H1 (cell line): ENCODE measurements around the gene FAM170B. TPM values are rescaled to one million over a fixed set of nuclear protein-coding genes. Genes with fewer than 3 reads are reported as not detected.

Source experiments
- CTCF ChIA-PET: fragments of 300-600 bp; sonication (Branson Sonifier 250); formaldehyde crosslinking; loops from one replicate; lab custom pipeline; 2021; ENCODE audit not compliant: partially characterized antibody; lab: Charles Lee
- POLR2A ChIA-PET: fragments of 300-600 bp; sonication (Branson Sonifier 250); formaldehyde crosslinking; loops from one replicate; lab custom pipeline; 2021; ENCODE audit warnings: inconsistent platforms; ENCODE audit not compliant: partially characterized antibody; lab: Charles Lee
- DNase-seq, 2 experiments: peaks; one replicate each; pipeline versions ENCODE4 v3.0.0 to v3.0.0-alpha.2; 2010 to 2022; ENCODE audit warnings: low spot score in 2 of 2, low read depth in 1 of 2, mixed read lengths in 1 of 2
- FAIRE-seq: peaks from 2 replicates; lab custom pipeline; 2011; peaks lifted over from hg19 to GRCh38; lab: Jason Lieb, UNC
- H2AFZ ChIP-seq: 2 replicates; pipeline ENCODE4 v1.8.1; 2012; ENCODE audit warnings: low read length, inconsistent platforms
- H2AK5ac ChIP-seq: 2 replicates; pipeline ENCODE4 v1.6.1; 2013; ENCODE audit warnings: low read depth, low read length
- H2BK120ac ChIP-seq: replicated peaks from 2 replicates; pipeline ENCODE3; 2013; ENCODE audit warnings: low read depth, low read length, inconsistent platforms
- H2BK12ac ChIP-seq: 2 replicates; pipeline ENCODE4 v1.6.1; 2013; ENCODE audit warnings: low read depth, low read length
- H2BK15ac ChIP-seq: 2 replicates; pipeline ENCODE4 v1.6.1; 2013; ENCODE audit warnings: low read length
- H2BK20ac ChIP-seq: 2 replicates; pipeline ENCODE4 v1.6.1; 2013; ENCODE audit warnings: low read length
- H2BK5ac ChIP-seq: 2 replicates; pipeline ENCODE4 v1.6.1; 2013; ENCODE audit warnings: low read depth, low read length
- H3K14ac ChIP-seq: 2 replicates; pipeline ENCODE4 v1.6.1; 2013; ENCODE audit warnings: inconsistent platforms; ENCODE audit not compliant: insufficient read length
- H3K18ac ChIP-seq: 2 replicates; pipeline ENCODE4 v1.6.1; 2013; ENCODE audit warnings: low read length; ENCODE audit errors: extremely low read depth
- H3K23ac ChIP-seq: 2 replicates; pipeline ENCODE4 v1.6.1; 2013; ENCODE audit warnings: inconsistent platforms; ENCODE audit not compliant: insufficient read length
- H3K23me2 ChIP-seq: 2 replicates; pipeline ENCODE4 v1.6.1; 2013; ENCODE audit warnings: low read depth, low read length
- H3K27ac ChIP-seq: 2 replicates; pipeline ENCODE4 v1.6.1; 2011; ENCODE audit warnings: low read depth, low read length, inconsistent platforms
- H3K27me3 ChIP-seq, 4 experiments: replicated peaks in 1 of 4; 1 replicate in 1 of 4; 2 replicates in 3 of 4; pipeline versions ENCODE4 v1.6.1 to v1.8.1; 2011 to 2013; ENCODE audit warnings: low read length in 3 of 4, mild to moderate bottlenecking in 3 of 4, inconsistent platforms in 2 of 4, mixed read lengths in 2 of 4, moderate library complexity in 1 of 4; ENCODE audit not compliant: control insufficient read depth in 3 of 4, insufficient read depth in 3 of 4; ENCODE audit errors: extremely low read depth in 1 of 4
- H3K36me3 ChIP-seq, 4 experiments: 2 replicates each; pipeline versions ENCODE4 v1.6.1 to v1.8.1; 2011 to 2013; ENCODE audit warnings: mild to moderate bottlenecking in 4 of 4, low read length in 3 of 4, moderate library complexity in 2 of 4, control low read depth in 1 of 4, inconsistent platforms in 1 of 4; ENCODE audit not compliant: insufficient read depth in 4 of 4, control insufficient read depth in 2 of 4
- H3K4ac ChIP-seq: replicated peaks from 2 replicates; pipeline ENCODE3; 2013; ENCODE audit warnings: low read length, low read depth, mixed read lengths, inconsistent platforms; ENCODE audit not compliant: insufficient read length
- H3K4me1 ChIP-seq, 4 experiments: replicated peaks in 1 of 4; 1 replicate in 1 of 4; 2 replicates in 3 of 4; pipeline versions ENCODE4 v1.6.1 to v1.8.1; 2011 to 2013; ENCODE audit warnings: low read length in 3 of 4, inconsistent platforms in 2 of 4, mixed read lengths in 1 of 4; ENCODE audit not compliant: insufficient read depth in 4 of 4, control insufficient read depth in 3 of 4
- H3K4me2 ChIP-seq, 2 experiments: 2 replicates each; pipeline versions ENCODE4 v1.6.1 to v1.8.1; 2011 to 2013; ENCODE audit warnings: low read depth in 2 of 2, low read length in 2 of 2, control low read depth in 1 of 2, inconsistent platforms in 1 of 2, mild to moderate bottlenecking in 1 of 2; ENCODE audit not compliant: insufficient read depth in 1 of 2
- H3K4me3 ChIP-seq, 4 experiments: fragments of 200-600, 300-600 bp in 1 of 4; sonication (generic), shearing (Covaris generic), sonication (Bioruptor Twin) in 1 of 4; 2 replicates each; pipeline versions ENCODE4 v1.5.1 to v1.8.1; 2011 to 2016; ENCODE audit warnings: low read length in 4 of 4, low read depth in 3 of 4, control low read depth in 2 of 4, inconsistent platforms in 2 of 4, mild to moderate bottlenecking in 2 of 4, mixed read lengths in 1 of 4, moderate library complexity in 1 of 4; ENCODE audit not compliant: insufficient read depth in 2 of 4; ENCODE audit errors: extremely low read depth in 1 of 4
- H3K56ac ChIP-seq: replicated peaks from 2 replicates; pipeline ENCODE3; 2013; ENCODE audit warnings: low read depth, mild to moderate bottlenecking, mixed read lengths, low read length, inconsistent platforms; ENCODE audit not compliant: insufficient read length
- H3K79me1 ChIP-seq: 2 replicates; pipeline ENCODE4 v1.6.1; 2013; ENCODE audit warnings: low read depth, low read length, control low read depth
- H3K79me2 ChIP-seq, 2 experiments: 2 replicates each; pipeline versions ENCODE4 v1.6.1 to v1.8.1; 2012 to 2013; ENCODE audit warnings: low read length in 2 of 2, mild to moderate bottlenecking in 2 of 2, inconsistent platforms in 1 of 2; ENCODE audit not compliant: insufficient read depth in 2 of 2, control insufficient read depth in 1 of 2
- H3K9ac ChIP-seq, 4 experiments: replicated peaks in 1 of 4; 1 replicate in 1 of 4; 2 replicates in 3 of 4; pipeline versions ENCODE4 v1.6.1 to v1.8.1; 2011 to 2013; ENCODE audit warnings: low read depth in 3 of 4, low read length in 3 of 4, control low read depth in 2 of 4, mild to moderate bottlenecking in 2 of 4, moderate library complexity in 2 of 4, inconsistent platforms in 1 of 4; ENCODE audit errors: extremely low read depth in 1 of 4
- H3K9me3 ChIP-seq, 2 experiments: 2 replicates each; pipeline versions ENCODE4 v1.6.1 to v1.8.1; 2012 to 2013; ENCODE audit warnings: mild to moderate bottlenecking in 2 of 2, moderate library complexity in 2 of 2, control low read depth in 1 of 2, inconsistent platforms in 1 of 2, low read depth in 1 of 2, low read length in 1 of 2, mixed read lengths in 1 of 2; ENCODE audit not compliant: insufficient read depth in 2 of 2
- H4K20me1 ChIP-seq, 2 experiments: replicated peaks in 1 of 2; 2 replicates each; pipeline versions ENCODE3 to v1.8.1; 2011 to 2013; ENCODE audit warnings: inconsistent platforms in 2 of 2, low read length in 2 of 2, mild to moderate bottlenecking in 1 of 2; ENCODE audit not compliant: insufficient read depth in 2 of 2, control insufficient read depth in 1 of 2
- H4K5ac ChIP-seq: 2 replicates; pipeline ENCODE4 v1.6.1; 2013; ENCODE audit warnings: low read length, low read depth, mixed read lengths, inconsistent platforms; ENCODE audit not compliant: insufficient read length
- H4K8ac ChIP-seq: 2 replicates; pipeline ENCODE4 v1.8.0; 2013; ENCODE audit warnings: mild to moderate bottlenecking, moderate library complexity, low read length, inconsistent platforms; ENCODE audit not compliant: insufficient read depth; ENCODE audit errors: extremely low read depth
- H4K91ac ChIP-seq: replicated peaks from 2 replicates; pipeline ENCODE3; 2013; ENCODE audit warnings: low read length, mixed read lengths, inconsistent platforms; ENCODE audit not compliant: insufficient read length
- CTBP2 ChIP-seq: IDR thresholded peaks from 2 replicates; pipeline ENCODE4 v1.7.0; 2011; ENCODE audit warnings: borderline replicate concordance, mild to moderate bottlenecking, moderate library complexity, mixed read lengths, low read length; ENCODE audit not compliant: insufficient read depth, insufficient read length
- WGBS, 2 experiments: shearing (Covaris generic) in 1 of 2; methylation state at CpG; one replicate each; pipeline versions ENCODE4 v1.1.6 to v1.1.7; 2013 to 2015; ENCODE audit warnings: low lambda C conversion rate in 2 of 2, mixed read lengths in 2 of 2, inconsistent platforms in 1 of 2, low coverage in 1 of 2, missing lambda C conversion rate in 1 of 2; ENCODE audit not compliant: insufficient replicate concordance in 2 of 2, insufficient coverage in 1 of 2, insufficient read length in 1 of 2; ENCODE audit errors: extremely low coverage in 1 of 2, missing lambda C conversion rate in 1 of 2; 5-methylcytosine and 5-hydroxymethylcytosine counted together
- polyA plus RNA-seq, 7 experiments: library from polyadenylated mRNA; depleted of rRNA in 3 of 7; stranded (reverse) in 5 of 7; unstranded in 2 of 7; fragments of >200 nt in 5 of 7; fragments of 200-250 nt in 2 of 7; gene quantifications; 1 replicate in 5 of 7; 2 replicates in 1 of 7; 4 replicates in 1 of 7; pipeline versions ENCODE4 v1.2.1 to v1.2.3, GENCODE V29; 2011 to 2013; ENCODE audit warnings: missing spikeins in 2 of 7, mixed read lengths in 2 of 7
- total RNA-seq: library from RNA; stranded (reverse); fragmentation: NEBNext Ultra II Directional; extraction: Animal tissue kit (Norgen Biotek cat#: 25700); gene quantifications from 2 replicates; pipeline ENCODE4 v1.2.1, GENCODE V29; 2021

FAM170B gene
- total and polyA plus RNA-seq, 2 of the 8 experiments (the other 6 are each of a cell fraction or from before 2014, with no cell fraction given): not detected

- H3K9ac ChIP-seq: no peak overlapping the region
- H3K18ac ChIP-seq: no peak overlapping the region
- DNase-seq: no peak
- no peak for TF ChIP-seq CTBP2
- ChIA-PET CTCF (interaction anchor here (0.6 to 2.4 kb wide), 5 partner anchors 11 to 608 kb away, joined by 3 to 8 read pairs (median 6); no protein-coding TSS in a partner anchor), POLR2A (no interaction called here)
- H2AK5ac ChIP-seq: no peak overlapping the region
- H3K4ac ChIP-seq: no peak overlapping the region
- H3K4me3 ChIP-seq: no peak overlapping the region
- no peak overlapping the region for H3K27ac ChIP-seq
- H4K20me1 ChIP-seq: no peaks in the 10 kb centered on the region
- no peak overlapping the region for H2AFZ ChIP-seq
- H3K36me3 ChIP-seq: no peaks in the 10 kb centered on the region
- H2BK120ac ChIP-seq: no peak overlapping the region
- WGBS, 2 experiments: 96% methylated on average over 6 of the region's 6 CpGs; no CpG with 5 or more reads in 1 of the 2 experiments
- no peak overlapping the region for H3K4me2 ChIP-seq
- no peaks in the 10 kb centered on the region for H3K79me2 ChIP-seq
- no peak overlapping the region for H3K56ac ChIP-seq
- H4K5ac ChIP-seq: no peak overlapping the region
- H4K91ac ChIP-seq: no peak overlapping the region
- no peak overlapping the region for H2BK12ac ChIP-seq
- no peaks in the 10 kb centered on the region for H3K79me1 ChIP-seq
- no peak overlapping the region for H3K23ac ChIP-seq
- H2BK20ac ChIP-seq: no peak overlapping the region
- H3K14ac ChIP-seq: no peak overlapping the region
- H3K9me3 ChIP-seq: no peaks in the 10 kb centered on the region
- no peak for FAIRE-seq
- no peak overlapping the region for H2BK15ac ChIP-seq
- H3K4me1 ChIP-seq: no peaks in the 10 kb centered on the region
- no peak overlapping the region for H4K8ac ChIP-seq
- H3K27me3 ChIP-seq: no peaks in the 10 kb centered on the region
- H3K23me2 ChIP-seq: no peaks in the 10 kb centered on the region
- no peak overlapping the region for H2BK5ac ChIP-seq
Measured at GRCh38 chr10:49178489-49179471, 45.0 kb upstream of the FAM170B start.
